A375 (cell line): ENCODE results near the gene PIK3CB. TPM values are rescaled to one million over a fixed set of nuclear protein-coding genes. Genes with fewer than 3 reads are reported as not detected.

Experiments
- total RNA-seq: library from RNA; depleted of rRNA; stranded (reverse); fragments of >200 nt; shearing (Covaris generic); gene quantifications from 2 replicates; pipeline ENCODE4 v1.2.3, GENCODE V29; 2014; rRNA removed

Gene PIK3CB
- total RNA-seq = 10.0 and 10.8 TPM in 2 replicates

GRCh38 chr3:138834596-138835396 lies at the start of gene PIK3CB:
Gene PIK3CB, minus strand, starts transcription at chr3:138834928. Its CDS starts 75,585 bp downstream, at chr3:138759343.

GRCh38 chr3:138608322-138609135 lies 226.2 kb downstream of the PIK3CB start, which contains the start of gene FAIM:
Gene FAIM, plus strand, starts transcription at chr3:138608771. Its CDS starts 10,956 bp downstream, at chr3:138619727.

Other genes starting within 250 kb of the PIK3CB start
- gene CEP70, start 240.7 kb downstream of the PIK3CB start, total RNA-seq = 17.8 and 23.8 TPM in 2 replicates
- gene FAIM, start 226.2 kb downstream of the PIK3CB start, total RNA-seq = 26.9 and 31.3 TPM in 2 replicates
- gene FOXL2, start 112.2 kb upstream of the PIK3CB start, total RNA-seq = not detected in 2 replicates
- 0.11 TPM in 1 of 2 replicates, not detected in the other for gene FOXL2NB, start 112.3 kb upstream of the PIK3CB start, total RNA-seq
- not detected in 2 replicates for gene PRR23A, start 171.3 kb upstream of the PIK3CB start, total RNA-seq
- gene PRR23B, start 186.0 kb upstream of the PIK3CB start, total RNA-seq = not detected in 2 replicates
- gene PRR23C, start 210.0 kb upstream of the PIK3CB start, total RNA-seq = not detected in 2 replicates